GM23248 (cell line): Measurements from ENCODE around the gene ASB1.

Experiments used
- EZH2 ChIP-seq: fragments of 200-600 bp; sonication (generic); IDR thresholded peaks from 2 replicates; pipeline ENCODE4 v1.6.1; 2018; ENCODE audit warnings: antibody characterized with exemption, mild to moderate bottlenecking; ENCODE audit not compliant: insufficient read depth, poor library complexity, severe bottlenecking
- EZH2phosphoT487 ChIP-seq: fragments of 200-600 bp; sonication (generic); IDR thresholded peaks from 2 replicates; pipeline ENCODE4 v1.6.1; 2018; ENCODE audit warnings: antibody characterized with exemption, moderate library complexity, mild to moderate bottlenecking, low read depth; ENCODE audit not compliant: insufficient read depth

- TF ChIP-seq EZH2phosphoT487 (no peak), EZH2 (no peak)
These were observed 72.1 kb downstream of the ASB1 start for GRCh38 chr2:238498691-238499295.
